GM12874 (cell line): ENCODE data around the gene INPP4B.

Experiments used
- TF ChIP-seq, protein P1 (sequence below): IDR thresholded peaks from 2 replicates; pipeline ENCODE4 v1.5.1; 2011; ENCODE audit warnings: low read depth, mild to moderate bottlenecking, control low read depth, low read length, moderate library complexity; ENCODE audit not compliant: insufficient read depth

Gene INPP4B

DNA sequence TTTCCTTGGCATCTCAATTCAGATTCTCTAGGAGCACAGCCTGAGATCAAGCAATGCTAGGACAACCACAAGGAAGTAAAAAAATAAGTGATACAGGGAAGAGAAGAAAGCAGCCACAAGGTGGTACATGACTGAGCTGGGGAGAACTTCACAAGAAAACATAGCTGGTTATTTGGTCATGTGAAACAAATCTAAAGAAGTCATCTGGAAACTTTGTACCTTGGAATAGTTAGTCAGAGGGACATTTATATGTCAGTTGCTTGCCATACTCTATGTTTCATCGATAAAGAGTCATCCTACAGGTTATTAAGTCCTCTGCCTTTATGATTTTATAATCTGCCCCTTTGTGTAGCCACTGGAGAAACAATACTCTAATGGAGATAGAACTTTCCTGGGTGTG lies 634.7 kb downstream of the INPP4B start:
- TF ChIP-seq, protein P1, sequence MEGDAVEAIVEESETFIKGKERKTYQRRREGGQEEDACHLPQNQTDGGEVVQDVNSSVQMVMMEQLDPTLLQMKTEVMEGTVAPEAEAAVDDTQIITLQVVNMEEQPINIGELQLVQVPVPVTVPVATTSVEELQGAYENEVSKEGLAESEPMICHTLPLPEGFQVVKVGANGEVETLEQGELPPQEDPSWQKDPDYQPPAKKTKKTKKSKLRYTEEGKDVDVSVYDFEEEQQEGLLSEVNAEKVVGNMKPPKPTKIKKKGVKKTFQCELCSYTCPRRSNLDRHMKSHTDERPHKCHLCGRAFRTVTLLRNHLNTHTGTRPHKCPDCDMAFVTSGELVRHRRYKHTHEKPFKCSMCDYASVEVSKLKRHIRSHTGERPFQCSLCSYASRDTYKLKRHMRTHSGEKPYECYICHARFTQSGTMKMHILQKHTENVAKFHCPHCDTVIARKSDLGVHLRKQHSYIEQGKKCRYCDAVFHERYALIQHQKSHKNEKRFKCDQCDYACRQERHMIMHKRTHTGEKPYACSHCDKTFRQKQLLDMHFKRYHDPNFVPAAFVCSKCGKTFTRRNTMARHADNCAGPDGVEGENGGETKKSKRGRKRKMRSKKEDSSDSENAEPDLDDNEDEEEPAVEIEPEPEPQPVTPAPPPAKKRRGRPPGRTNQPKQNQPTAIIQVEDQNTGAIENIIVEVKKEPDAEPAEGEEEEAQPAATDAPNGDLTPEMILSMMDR, result no peak

DNA sequence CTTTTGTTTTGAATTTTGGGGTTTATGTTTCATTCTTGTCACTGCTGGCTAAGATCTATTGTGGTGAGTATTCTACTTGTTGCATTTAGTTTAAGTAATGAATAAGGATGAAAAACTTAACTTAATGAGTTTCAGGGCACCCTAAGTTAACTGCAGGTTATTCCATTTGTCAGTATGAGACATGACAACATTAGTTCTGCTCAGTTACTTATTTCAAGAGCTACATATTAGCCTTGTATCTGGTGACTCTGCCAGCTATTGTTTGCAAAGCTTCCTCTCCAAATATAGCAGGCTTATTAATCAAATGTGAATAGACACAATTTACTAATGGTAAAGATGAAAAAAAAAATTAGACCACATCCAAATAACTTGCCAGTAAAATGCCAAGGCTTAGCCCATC lies 642.6 kb downstream of the INPP4B start:
- TF ChIP-seq, protein P1, result no peak

DNA sequence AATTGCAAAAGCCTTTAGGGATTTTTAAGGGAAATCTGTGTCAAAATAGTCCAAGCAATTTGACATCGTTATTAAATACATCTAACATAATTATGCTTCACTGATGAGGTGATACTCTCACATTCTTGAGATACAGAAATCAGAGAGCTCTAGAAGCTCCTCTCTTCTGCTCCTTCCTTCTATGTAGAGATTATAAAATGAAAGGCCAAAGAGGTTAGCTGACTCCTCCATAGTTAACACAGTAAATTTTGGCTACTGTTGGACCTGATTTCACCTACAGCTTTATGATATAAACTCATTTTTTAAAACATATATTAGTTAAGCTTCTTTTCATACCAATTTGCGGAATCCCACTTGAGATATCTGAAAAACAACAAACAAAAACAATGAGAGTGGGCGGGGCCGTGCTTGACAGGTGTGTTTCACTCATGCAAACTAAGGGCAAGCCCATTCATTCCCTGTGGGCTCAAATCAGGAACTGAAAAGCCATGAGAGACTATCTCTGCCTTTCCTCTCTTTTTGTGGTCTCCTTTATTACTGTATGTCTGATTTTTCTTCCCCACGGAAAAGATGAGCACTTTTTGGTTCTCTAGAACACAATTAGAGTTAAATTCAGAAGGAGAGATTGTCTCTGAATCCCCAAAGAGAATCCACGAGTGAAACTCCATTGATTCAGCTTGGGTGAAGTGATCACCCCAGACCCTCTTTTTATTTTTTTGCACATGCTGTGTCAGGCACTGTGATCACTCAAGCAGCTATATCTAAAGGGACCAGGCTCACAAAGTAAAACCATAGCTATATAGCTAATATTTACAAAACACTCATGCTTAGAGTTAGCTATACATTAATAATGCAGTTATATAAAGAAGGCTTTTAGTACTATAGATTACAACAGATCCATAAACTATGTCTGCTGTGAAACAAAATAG lies 643.4 kb downstream of the INPP4B start:
- TF ChIP-seq, protein P1, result no peak

DNA sequence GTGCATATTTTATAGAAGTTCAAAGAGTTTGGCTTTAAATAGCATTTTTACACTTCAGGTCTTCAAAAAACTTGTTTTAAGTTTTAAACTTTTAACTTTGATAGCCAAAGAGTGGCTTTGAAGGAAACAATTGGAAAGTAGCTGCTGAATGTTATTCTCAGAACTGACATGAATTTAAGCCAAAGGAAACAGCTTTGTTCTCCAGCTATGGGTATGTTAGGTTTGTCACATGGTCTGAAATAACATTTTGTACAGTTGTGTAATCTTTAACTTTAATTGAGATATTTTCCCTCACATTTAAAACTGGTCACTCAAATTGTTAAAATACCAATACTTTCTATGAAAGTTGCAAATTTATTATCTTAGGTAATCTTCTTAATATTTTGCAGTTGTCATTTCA lies 645.1 kb downstream of the INPP4B start:
- TF ChIP-seq, protein P1, result no peak

DNA sequence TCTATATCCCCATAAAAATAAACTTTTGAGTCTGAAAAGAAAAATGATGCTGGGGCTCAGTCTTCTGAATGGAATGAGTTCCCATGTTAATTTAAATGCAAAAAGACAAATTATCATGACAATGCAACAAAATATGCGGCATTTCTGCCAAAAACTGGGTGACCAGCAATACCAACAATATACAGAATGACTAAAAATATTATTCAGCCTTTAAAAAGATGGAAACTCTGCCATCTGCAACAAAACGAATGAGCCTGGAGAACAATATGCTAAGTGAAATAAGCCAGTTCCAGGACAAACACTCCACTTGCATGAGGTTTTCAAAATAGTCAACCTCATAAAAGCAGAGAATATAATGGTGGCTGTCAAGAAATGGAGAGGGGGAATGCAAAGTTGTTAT lies 651.2 kb downstream of the INPP4B start:
- TF ChIP-seq, protein P1, result no peak

DNA sequence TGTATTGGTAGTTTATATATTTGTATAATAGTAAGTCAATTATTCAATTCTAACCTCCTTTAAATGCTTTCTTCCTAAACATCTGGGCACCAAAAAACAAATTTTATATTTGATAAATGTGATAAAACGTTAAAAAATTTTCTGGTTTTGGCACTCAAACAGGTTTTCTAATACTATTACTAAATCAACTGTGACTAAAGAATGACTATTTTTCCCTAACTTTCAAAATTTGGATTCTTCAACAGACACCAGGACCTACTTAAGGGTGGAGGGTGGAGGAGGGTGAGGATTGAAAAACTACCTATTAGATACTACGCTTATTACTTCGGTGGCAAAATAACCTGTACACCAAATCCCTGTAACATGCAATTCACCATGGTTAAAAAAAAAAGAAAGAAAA lies 654.2 kb downstream of the INPP4B start:
- TF ChIP-seq, protein P1, result no peak

DNA sequence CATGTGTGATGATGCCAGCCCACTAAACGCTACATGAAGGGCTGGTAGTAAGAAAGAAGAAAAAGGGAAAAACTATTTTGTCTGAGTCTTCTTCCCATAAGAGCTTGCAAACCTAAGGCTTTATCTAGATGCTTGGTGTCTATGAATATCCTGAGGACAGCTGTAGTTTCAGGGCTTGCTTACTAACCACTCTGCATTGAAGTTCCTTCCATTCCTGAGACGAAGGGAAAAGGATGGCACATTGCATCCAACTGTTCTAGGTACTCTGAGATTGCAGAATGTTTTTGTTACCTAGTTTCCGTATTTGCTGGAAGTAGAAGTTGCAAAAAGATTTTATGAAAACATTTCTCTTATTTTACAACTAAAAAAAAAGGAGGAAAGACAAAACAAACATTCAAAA lies 665.1 kb downstream of the INPP4B start:
- TF ChIP-seq, protein P1, result no peak
